ENCODE data around the gene VTI1A. TPM values are rescaled to one million over a fixed set of nuclear protein-coding genes. Genes with fewer than 3 reads are reported as not detected.
"Not testable (repeated sequence)": the region's sequence is repeated elsewhere in the genome, so short reads cannot be mapped to it uniquely, and the experiment has no call there.

VTI1A gene
- total RNA-seq, 1 donor from 2014 or later: 39.9 TPM

- Mint-ChIP-seq H3K4me3 (no peak overlapping the region), H3K27ac (no peak overlapping the region), H3K4me1 (ENCODE audit: low read depth) (no peaks in the 10 kb centered on the region), H3K36me3 (ENCODE audit: low read depth) (peaks cover 1% of the 10 kb centered on the region), H3K27me3 (ENCODE audit: insufficient read depth) (peaks cover 1% of the 10 kb centered on the region), H3K9me3 (no peaks in the 10 kb centered on the region)
- intact Hi-C loops (cut with micrococcal nuclease): no loop called here
- no peak for DNase-seq (ENCODE audit: low spot score)
These were observed 141.4 kb downstream of the VTI1A start for GRCh38 chr10:112588225-112588990.

- no peaks in the 10 kb centered on the region for H3K9me3 Mint-ChIP-seq
- H3K27me3 Mint-ChIP-seq (ENCODE audit: insufficient read depth): peaks cover 1% of the 10 kb centered on the region
- no peak overlapping the region for H3K27ac Mint-ChIP-seq
- H3K4me3 Mint-ChIP-seq: no peak overlapping the region
- DNase-seq (ENCODE audit: low spot score): no peak
- no peaks in the 10 kb centered on the region for H3K4me1 Mint-ChIP-seq (ENCODE audit: low read depth)
- peaks cover 1% of the 10 kb centered on the region for H3K36me3 Mint-ChIP-seq (ENCODE audit: low read depth)
- intact Hi-C loops (cut with micrococcal nuclease): no loop called here
These were observed 142.1 kb downstream of the VTI1A start for GRCh38 chr10:112589081-112589480.

GRCh38 chr10:112590786-112591185 lies 143.8 kb downstream of the VTI1A start:
- H3K4me3 Mint-ChIP-seq; H3K27ac Mint-ChIP-seq; H3K36me3 Mint-ChIP-seq (ENCODE audit: low read depth); DNase-seq (ENCODE audit: low spot score); H3K4me1 Mint-ChIP-seq (ENCODE audit: low read depth); H3K9me3 Mint-ChIP-seq; intact Hi-C loops (cut with micrococcal nuclease); H3K27me3 Mint-ChIP-seq (ENCODE audit: insufficient read depth): not testable (repeated sequence)

GRCh38 chr10:112593023-112593422 lies 146.0 kb downstream of the VTI1A start:
- H3K27me3 Mint-ChIP-seq (ENCODE audit: insufficient read depth): no peaks in the 10 kb centered on the region
- peaks cover 1% of the 10 kb centered on the region for H3K36me3 Mint-ChIP-seq (ENCODE audit: low read depth)
- no peak for DNase-seq (ENCODE audit: low spot score)
- H3K4me1 Mint-ChIP-seq (ENCODE audit: low read depth): no peaks in the 10 kb centered on the region
- no peak overlapping the region for H3K4me3 Mint-ChIP-seq
- H3K27ac Mint-ChIP-seq: no peak overlapping the region
- no peaks in the 10 kb centered on the region for H3K9me3 Mint-ChIP-seq
- intact Hi-C loops (cut with micrococcal nuclease): no loop called here

DNA sequence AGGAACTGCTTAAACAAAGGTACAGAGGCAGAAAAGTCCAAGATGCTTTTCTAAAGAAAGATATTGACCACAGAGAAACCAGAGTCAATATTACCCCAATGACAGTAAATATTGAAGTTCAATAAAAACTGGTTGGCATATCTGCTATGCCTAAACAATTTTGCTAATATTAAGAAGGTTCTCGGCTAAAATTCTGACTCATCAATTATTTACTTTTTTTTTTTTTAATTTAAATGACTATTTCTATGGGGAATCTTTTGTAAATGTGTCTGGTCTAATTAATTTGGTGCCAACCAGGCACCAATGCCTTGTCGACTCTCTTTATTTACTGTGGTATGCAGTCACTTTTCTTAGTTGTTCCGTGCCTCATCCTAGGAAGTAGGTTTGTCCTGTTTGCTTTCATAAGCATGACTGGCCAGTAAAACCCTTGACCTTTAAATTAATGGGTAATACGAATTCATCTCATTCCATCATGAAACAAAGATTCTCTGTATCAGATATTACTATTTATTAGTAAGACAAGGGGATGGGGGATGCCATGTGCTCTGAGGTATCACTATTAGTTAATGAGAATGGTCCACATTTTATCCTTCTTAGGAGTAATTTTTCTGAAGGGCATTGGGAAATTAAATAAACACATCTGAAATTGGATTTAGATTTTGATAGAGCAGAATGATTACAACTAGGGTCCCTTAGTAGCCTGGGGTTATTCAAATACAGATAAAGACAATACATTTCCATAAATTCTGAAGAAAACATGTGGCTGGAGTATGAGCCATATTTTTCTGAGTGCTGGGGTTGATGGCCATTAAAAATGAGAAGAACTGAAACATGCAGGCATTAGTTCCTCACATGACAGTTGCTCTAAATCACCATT lies 154.4 kb downstream of the VTI1A start:
- H3K36me3 Mint-ChIP-seq (ENCODE audit: low read depth): no peaks in the 10 kb centered on the region
- intact Hi-C loops (cut with micrococcal nuclease): no loop called here
- H3K4me1 Mint-ChIP-seq (ENCODE audit: low read depth): no peaks in the 10 kb centered on the region
- H3K27ac Mint-ChIP-seq: no peak overlapping the region
- no peak overlapping the region for H3K4me3 Mint-ChIP-seq
- H3K27me3 Mint-ChIP-seq (ENCODE audit: insufficient read depth): no peaks in the 10 kb centered on the region
- DNase-seq (ENCODE audit: low spot score): no peak
- H3K9me3 Mint-ChIP-seq: no peaks in the 10 kb centered on the region

- Mint-ChIP-seq H3K27me3 (ENCODE audit: insufficient read depth) (no peaks in the 10 kb centered on the region), H3K9me3 (no peaks in the 10 kb centered on the region), H3K27ac (no peak overlapping the region), H3K36me3 (ENCODE audit: low read depth) (no peaks in the 10 kb centered on the region), H3K4me1 (ENCODE audit: low read depth) (no peaks in the 10 kb centered on the region), H3K4me3 (no peak overlapping the region)
- intact Hi-C loops (cut with micrococcal nuclease): no loop called here
- no peak for DNase-seq (ENCODE audit: low spot score)
These were observed 156.0 kb downstream of the VTI1A start for GRCh38 chr10:112603062-112603461.

DNA sequence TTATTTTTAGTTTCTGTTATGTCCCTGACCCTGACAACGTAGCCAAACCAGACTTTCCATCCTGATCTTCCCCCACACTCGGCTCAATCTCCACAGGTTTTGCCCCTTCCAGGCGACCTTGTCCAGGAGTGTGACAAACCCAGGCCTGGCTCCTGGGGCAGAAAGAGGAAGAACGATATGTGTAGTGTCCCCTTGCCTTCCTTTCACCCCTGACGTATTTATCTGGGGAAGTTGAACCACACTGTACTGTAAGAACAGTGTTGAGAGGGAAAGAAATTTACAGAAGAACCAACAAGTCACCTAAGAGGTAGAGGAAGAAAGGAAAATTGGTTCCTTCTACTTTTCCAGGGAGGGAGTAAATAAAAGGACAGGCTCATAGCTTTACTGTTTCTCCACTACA lies 158.0 kb downstream of the VTI1A start:
- no peaks in the 10 kb centered on the region for H3K36me3 Mint-ChIP-seq (ENCODE audit: low read depth)
- H3K9me3 Mint-ChIP-seq: no peaks in the 10 kb centered on the region
- H3K4me1 Mint-ChIP-seq (ENCODE audit: low read depth): no peaks in the 10 kb centered on the region
- no peak for DNase-seq (ENCODE audit: low spot score)
- intact Hi-C loops (cut with micrococcal nuclease): no loop called here
- no peak overlapping the region for H3K27ac Mint-ChIP-seq
- no peaks in the 10 kb centered on the region for H3K27me3 Mint-ChIP-seq (ENCODE audit: insufficient read depth)
- no peak overlapping the region for H3K4me3 Mint-ChIP-seq

DNA sequence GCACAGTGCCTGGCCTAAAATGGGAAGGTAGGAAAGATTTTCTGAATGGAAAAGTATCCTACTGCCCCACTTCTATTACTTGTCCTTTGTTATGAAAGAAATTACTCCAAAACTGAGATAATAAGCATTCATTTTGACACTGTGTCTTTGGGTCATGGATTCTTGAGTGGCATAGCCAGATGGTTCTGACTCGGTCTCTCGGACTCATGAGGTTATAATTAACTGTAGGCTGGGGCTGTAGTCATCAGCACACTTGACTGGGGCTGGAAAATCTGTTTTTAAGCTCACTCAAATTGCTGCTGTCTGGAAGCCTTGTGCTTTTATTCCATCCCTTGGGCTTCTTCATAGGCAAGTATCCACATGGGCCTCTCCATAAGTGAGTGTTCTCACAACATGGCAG lies 160.5 kb downstream of the VTI1A start:
- H3K27me3 Mint-ChIP-seq (ENCODE audit: insufficient read depth): no peaks in the 10 kb centered on the region

DNA sequence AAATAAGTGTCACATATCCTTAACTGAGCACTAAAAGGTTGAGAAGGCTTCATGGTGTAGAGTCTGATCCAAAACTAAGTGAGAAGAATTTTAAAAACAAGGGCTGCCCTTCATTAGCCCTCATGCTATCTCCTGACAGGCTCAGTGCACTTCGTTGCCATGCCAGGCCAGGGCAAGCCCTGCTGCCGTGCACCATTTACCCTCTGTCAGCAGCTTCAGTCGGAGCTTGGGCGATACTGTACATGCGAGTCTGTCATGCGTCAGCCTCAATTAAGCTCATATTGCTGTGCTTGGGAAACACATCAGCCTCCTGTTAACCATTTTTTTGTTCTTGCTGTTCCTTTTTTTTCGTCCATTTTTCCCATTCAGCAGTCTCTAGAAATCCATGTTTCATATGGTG lies 166.6 kb downstream of the VTI1A start:
- Mint-ChIP-seq H3K4me3 (no peak overlapping the region), H3K9me3 (peaks cover 10% of the 10 kb centered on the region), H3K27me3 (ENCODE audit: insufficient read depth) (no peaks in the 10 kb centered on the region), H3K36me3 (ENCODE audit: low read depth) (no peaks in the 10 kb centered on the region), H3K27ac (no peak overlapping the region), H3K4me1 (ENCODE audit: low read depth) (no peaks in the 10 kb centered on the region)
- intact Hi-C loops (cut with micrococcal nuclease): no loop called here
- no peak for DNase-seq (ENCODE audit: low spot score)

More for the DNA sequence above, 160.5 kb downstream of the VTI1A start:
- Mint-ChIP-seq H3K9me3 (no peaks in the 10 kb centered on the region), H3K36me3 (ENCODE audit: low read depth) (no peaks in the 10 kb centered on the region), H3K4me3 (no peak overlapping the region), H3K27ac (no peak overlapping the region), H3K4me1 (ENCODE audit: low read depth) (no peaks in the 10 kb centered on the region)
- intact Hi-C loops (cut with micrococcal nuclease): no loop called here
- no peak for DNase-seq (ENCODE audit: low spot score)

DNA sequence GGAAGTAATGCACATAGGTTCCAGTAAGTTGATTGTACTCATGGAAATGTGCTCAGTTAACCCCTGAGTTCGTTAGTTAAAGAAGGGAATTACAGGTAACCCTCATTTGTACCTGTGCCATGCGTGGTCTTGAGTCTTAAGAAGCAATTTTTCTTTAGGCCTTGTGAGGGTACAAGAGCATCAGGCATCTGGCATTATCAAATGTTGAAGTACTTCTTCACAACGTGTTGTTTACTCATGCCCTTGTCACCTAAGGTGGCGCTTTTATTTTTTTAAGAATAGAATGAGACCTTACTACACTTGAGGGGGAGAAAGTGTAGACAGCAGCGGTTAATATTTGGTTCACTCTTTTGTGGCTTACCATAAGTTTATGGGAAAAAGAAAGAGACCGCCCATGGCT lies 167.1 kb downstream of the VTI1A start:
- H3K4me3 Mint-ChIP-seq: no peak overlapping the region
- H3K9me3 Mint-ChIP-seq: peaks cover 10% of the 10 kb centered on the region
- intact Hi-C loops (cut with micrococcal nuclease): no loop called here
- H3K27me3 Mint-ChIP-seq (ENCODE audit: insufficient read depth): no peaks in the 10 kb centered on the region
- no peak for DNase-seq (ENCODE audit: low spot score)
- H3K27ac Mint-ChIP-seq: no peak overlapping the region
- H3K36me3 Mint-ChIP-seq (ENCODE audit: low read depth): no peaks in the 10 kb centered on the region
- no peaks in the 10 kb centered on the region for H3K4me1 Mint-ChIP-seq (ENCODE audit: low read depth)

- Mint-ChIP-seq H3K36me3 (ENCODE audit: low read depth) (no peaks in the 10 kb centered on the region), H3K4me1 (ENCODE audit: low read depth) (no peaks in the 10 kb centered on the region), H3K27ac (no peak overlapping the region), H3K27me3 (ENCODE audit: insufficient read depth) (no peaks in the 10 kb centered on the region), H3K4me3 (no peak overlapping the region), H3K9me3 (peaks cover 10% of the 10 kb centered on the region)
- DNase-seq (ENCODE audit: low spot score): no peak
- intact Hi-C loops (cut with micrococcal nuclease): no loop called here
These were observed 167.6 kb downstream of the VTI1A start for GRCh38 chr10:112614586-112614985.

- Mint-ChIP-seq H3K27me3 (ENCODE audit: insufficient read depth) (no peaks in the 10 kb centered on the region), H3K4me1 (ENCODE audit: low read depth) (no peaks in the 10 kb centered on the region), H3K36me3 (ENCODE audit: low read depth) (no peaks in the 10 kb centered on the region), H3K4me3 (no peak overlapping the region), H3K27ac (no peak overlapping the region), H3K9me3 (peaks cover 10% of the 10 kb centered on the region)
- DNase-seq (ENCODE audit: low spot score): no peak
- intact Hi-C loops (cut with micrococcal nuclease): no loop called here
These were observed 168.3 kb downstream of the VTI1A start for GRCh38 chr10:112615269-112615668.

GRCh38 chr10:112616647-112617046 lies 169.6 kb downstream of the VTI1A start:
- Mint-ChIP-seq H3K36me3 (ENCODE audit: low read depth) (no peaks in the 10 kb centered on the region), H3K4me1 (ENCODE audit: low read depth) (no peaks in the 10 kb centered on the region), H3K27me3 (ENCODE audit: insufficient read depth) (no peaks in the 10 kb centered on the region), H3K9me3 (peaks cover 10% of the 10 kb centered on the region), H3K4me3 (no peak overlapping the region), H3K27ac (no peak overlapping the region)
- intact Hi-C loops (cut with micrococcal nuclease): no loop called here
- DNase-seq (ENCODE audit: low spot score): no peak

Measured in activated T-helper 1 cell treated with anti-CD3 and anti-CD28 coated beads, Interleukin-12 subunit alpha, Interleukin-12 subunit beta, Interleukin-2, Interleukin-4 antibody, amounts not matched to agents 30 ng/mL and 10 ng/mL and 1 ng/mL, durations not matched to agents 14 hours and 24 hours and 36 hours (primary cell).